GM12864 (cell line): ENCODE data around the gene MED12L.

Experiments used
- DNase-seq: peaks from one replicate; pipeline ENCODE4 v3.0.0-alpha.2; 2011; ENCODE audit warnings: low read depth
- H3K4me3 ChIP-seq: 2 replicates; pipeline ENCODE4 v1.5.1; 2011; ENCODE audit warnings: mild to moderate bottlenecking, low read depth, low read length, control low read depth
- TF ChIP-seq, protein P1 (sequence below): IDR thresholded peaks from 2 replicates; pipeline ENCODE4 v1.5.1; 2011; ENCODE audit warnings: low read depth, mild to moderate bottlenecking, moderate library complexity, low read length, control low read depth, inconsistent platforms; ENCODE audit errors: missing control alignments

MED12L gene

DNA sequence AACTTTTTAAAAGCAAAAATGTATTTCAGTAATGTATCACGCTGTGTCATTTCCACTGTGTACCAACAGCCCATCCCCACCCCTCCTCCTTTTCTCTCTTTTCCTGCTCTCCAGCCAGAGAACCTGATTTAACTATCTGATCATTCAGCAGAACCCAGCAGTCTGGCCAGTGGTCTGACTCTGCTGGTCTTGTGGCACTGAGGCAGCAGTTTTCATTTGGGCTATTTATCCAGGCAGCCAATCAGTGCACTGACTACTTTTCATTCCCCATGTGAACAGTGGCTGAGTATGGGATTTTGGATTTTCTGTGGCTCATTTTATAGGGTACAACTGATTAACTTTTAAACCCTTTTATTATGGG, 61.2 kb downstream of the MED12L start:
- TF ChIP-seq, protein P1, sequence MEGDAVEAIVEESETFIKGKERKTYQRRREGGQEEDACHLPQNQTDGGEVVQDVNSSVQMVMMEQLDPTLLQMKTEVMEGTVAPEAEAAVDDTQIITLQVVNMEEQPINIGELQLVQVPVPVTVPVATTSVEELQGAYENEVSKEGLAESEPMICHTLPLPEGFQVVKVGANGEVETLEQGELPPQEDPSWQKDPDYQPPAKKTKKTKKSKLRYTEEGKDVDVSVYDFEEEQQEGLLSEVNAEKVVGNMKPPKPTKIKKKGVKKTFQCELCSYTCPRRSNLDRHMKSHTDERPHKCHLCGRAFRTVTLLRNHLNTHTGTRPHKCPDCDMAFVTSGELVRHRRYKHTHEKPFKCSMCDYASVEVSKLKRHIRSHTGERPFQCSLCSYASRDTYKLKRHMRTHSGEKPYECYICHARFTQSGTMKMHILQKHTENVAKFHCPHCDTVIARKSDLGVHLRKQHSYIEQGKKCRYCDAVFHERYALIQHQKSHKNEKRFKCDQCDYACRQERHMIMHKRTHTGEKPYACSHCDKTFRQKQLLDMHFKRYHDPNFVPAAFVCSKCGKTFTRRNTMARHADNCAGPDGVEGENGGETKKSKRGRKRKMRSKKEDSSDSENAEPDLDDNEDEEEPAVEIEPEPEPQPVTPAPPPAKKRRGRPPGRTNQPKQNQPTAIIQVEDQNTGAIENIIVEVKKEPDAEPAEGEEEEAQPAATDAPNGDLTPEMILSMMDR: no peak
- DNase-seq: no peak
- no peak overlapping the region for H3K4me3 ChIP-seq

DNA sequence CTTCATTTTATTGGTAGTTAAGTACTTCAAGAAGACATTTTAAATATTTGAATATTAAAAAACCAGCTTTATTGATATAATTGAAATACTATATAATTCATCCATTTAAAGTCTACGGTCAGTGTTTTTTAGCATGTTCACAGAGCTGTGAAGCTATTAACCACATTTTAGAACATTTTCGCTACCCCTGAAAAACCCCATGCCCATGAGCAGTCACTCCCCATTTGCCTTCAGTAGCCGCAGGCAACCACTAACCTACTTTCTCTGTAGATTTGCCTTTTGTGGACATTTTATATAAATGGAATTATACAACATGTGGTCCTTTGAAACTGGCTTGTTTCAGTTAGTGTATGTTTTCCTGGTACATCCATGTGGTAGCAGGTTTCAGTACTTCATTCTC, 61.8 kb downstream of the MED12L start:
- TF ChIP-seq, protein P1: no peak
- DNase-seq: no peak
- no peak overlapping the region for H3K4me3 ChIP-seq

DNA sequence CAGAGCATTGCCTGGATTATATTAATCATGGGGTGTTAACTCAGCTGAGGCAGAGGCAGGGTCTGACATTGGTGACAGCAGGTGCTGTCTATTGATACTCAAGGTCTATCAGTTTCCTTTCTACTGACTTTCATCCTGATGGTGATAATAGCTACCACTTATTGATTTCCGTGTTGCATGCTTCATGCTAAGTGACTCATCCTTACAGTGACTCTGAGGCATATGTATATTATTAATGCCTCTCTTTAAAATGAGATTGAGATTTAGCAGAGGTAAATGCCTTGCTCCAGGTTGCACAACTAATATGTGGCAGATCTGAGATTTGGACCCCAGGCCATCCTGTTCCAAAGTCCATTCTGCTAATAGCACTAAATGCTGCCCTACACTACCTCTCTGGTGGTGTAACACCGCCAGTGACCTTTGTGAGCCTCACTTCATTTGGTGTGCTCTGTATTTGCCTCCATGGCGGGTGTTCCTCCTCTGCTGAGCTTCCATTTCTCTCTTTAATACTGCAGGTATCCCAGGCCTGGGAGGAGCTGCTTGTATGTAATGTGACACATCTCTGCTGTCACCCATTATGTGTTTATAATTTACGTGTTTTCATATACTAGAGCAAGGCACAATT, 67.1 kb downstream of the MED12L start:
- TF ChIP-seq, protein P1: no peak
- H3K4me3 ChIP-seq: no peak overlapping the region
- DNase-seq: no peak

DNA sequence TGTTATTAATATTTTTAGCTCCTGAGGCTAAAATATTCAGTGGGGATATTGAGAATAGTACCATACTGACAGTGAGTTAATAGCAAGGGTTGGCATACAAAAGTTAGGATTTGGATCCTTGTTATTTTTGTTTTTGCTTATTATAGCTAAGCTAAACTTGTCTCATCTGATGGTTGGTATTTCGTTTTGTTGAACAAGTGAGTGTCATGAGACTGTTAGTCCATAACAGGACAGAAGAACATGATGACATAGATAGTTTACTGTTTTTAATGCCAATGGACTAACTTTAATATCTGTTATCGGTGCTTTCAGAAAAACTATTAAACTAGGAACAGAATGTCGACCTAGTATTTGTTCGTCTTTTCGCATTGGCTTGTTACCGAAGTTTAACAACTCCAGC, 69.1 kb downstream of the MED12L start:
- DNase-seq: no peak
- no peak overlapping the region for H3K4me3 ChIP-seq
- TF ChIP-seq, protein P1: no peak

DNA sequence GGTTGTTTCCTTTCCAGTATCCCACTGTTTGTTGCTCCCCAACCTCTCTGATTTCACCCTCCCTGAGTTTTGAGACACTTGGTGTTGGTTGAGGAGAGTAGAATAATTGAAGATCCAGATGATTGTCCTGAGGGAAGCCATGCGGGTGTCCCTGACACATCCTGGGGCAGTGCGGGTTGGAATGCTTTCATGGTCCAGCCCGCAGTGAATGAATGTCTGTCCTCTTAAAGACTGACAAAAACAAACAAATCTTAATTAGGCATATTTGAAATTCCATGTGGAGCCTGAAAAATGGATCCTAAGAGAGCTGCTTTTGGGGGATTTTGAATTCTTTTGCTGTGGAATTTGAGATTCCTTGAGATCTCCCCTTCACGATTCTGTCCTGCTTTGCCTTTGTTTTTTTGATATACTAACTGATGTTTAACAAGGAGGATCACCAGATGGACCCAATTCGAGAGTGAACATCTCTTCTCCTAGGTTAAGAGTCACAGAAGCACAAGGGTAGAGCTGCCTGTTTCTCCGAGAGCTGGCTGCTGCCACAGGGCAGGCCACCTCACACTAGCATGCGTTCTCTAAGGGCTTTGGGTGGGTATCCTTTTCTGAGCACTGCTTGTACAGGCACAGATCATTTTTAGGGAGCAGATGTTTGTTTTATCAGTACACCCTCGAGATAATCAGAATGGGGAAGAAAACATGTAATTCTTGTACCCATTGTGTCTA, 70.1 kb downstream of the MED12L start:
- TF ChIP-seq, protein P1: no peak
- H3K4me3 ChIP-seq: no peak overlapping the region
- no peak for DNase-seq

DNA sequence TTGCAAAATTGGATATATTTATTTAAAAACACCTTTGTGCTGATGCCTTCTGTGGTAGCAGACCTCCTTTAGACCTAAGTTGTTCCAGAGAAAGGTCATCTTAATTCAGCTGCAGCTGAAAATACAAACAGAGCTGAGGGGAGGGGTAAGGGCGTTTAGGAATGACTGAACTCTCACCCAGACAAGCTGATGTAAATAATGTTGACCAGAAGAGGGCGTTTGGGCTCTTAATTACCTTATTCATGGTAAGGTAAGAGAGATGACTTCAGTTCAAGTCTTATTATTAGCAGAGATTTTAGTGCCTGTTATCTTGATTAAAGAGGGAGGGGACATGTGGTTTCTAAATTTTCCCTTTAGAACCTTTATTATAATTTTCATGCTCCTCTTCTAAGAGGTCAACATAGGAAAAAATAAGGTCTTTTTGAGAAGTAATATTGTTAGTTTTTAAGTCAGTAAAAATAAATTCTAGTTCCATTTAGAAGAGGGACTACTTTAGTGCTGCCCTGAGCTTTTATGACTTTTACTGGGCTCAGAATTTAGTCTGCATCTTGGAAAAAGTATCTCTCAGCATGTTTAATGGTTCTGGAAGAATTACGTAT, 71.3 kb downstream of the MED12L start:
- TF ChIP-seq, protein P1: peak; percentile 67
- DNase-seq: peak; percentile 45
- no peak overlapping the region for H3K4me3 ChIP-seq
